HG02678 (cell line): ENCODE results near the gene GTF2IRD2.
A peak's percentile ranks its signal among the peaks of the same experiment; 100 is the strongest.
"Not testable (repeated sequence)": the region's sequence is repeated elsewhere in the genome, so short reads cannot be mapped to it uniquely, and the experiment has no call there.

Experiments
- ATAC-seq: cut with Tn5 transposase; IDR thresholded peaks from one replicate; pipeline ENCODE4 v1.9.1; 2021; ENCODE audit warnings: mild to moderate bottlenecking, moderate library complexity; ENCODE audit not compliant: unreplicated experiment

GTF2IRD2 gene

GRCh38 chr7:74850833-74851721, at the start of gene GTF2IRD2:
Gene GTF2IRD2, minus strand, starts transcription at chr7:74851605. Its CDS starts 15,227 bp downstream, at chr7:74836378.
- ATAC-seq: peak; percentile 84

GRCh38 chr7:74890158-74891123, 39.0 kb upstream of the GTF2IRD2 start:
- ATAC-seq: peak; percentile 66

- peak; percentile 14 for ATAC-seq
These were observed 38.2 kb upstream of the GTF2IRD2 start for GRCh38 chr7:74889518-74890129.

- not testable (repeated sequence) for ATAC-seq
These were observed 33.9 kb upstream of the GTF2IRD2 start for GRCh38 chr7:74885295-74885694.

- not testable (repeated sequence) for ATAC-seq
These were observed 30.7 kb upstream of the GTF2IRD2 start for GRCh38 chr7:74882110-74882509.

DNA sequence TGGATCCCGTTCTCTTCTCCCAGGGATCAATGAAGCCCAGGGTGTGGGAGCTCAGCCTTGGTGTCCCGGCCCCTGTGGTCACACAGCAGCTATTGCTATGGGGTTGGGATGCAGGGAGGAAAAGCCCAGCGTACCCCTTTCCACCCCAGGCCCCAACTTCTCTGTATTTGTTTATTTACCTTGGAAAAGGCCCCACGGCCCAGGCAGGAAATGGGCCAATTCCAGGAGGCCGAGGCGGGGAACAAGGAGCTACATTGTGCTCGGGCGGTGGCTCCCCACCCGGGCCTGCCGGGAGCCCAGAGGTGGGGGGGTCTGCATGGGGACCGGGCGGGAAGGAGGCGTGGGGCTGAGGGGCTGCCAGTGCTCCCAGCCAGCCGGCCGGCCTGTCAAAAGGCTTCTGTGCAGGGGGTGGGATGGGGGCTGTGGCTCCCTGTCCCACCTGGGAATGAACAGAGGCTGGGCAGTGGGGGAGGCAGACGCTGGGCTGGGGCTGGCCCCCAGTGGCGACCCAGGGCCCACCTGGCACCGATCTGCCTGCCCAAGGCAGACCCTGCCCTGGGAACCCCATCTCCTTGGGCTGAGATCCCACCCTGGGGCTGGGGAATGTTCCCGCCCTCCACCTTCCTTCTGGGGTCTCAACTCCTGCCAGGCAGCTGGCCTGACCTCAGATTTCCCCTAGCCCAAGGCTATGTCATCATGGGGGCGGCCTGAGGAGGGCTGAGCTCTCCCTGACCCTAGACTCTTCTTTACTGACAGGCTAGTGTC, 23.5 kb upstream of the GTF2IRD2 start:
- ATAC-seq: not testable (repeated sequence)

DNA sequence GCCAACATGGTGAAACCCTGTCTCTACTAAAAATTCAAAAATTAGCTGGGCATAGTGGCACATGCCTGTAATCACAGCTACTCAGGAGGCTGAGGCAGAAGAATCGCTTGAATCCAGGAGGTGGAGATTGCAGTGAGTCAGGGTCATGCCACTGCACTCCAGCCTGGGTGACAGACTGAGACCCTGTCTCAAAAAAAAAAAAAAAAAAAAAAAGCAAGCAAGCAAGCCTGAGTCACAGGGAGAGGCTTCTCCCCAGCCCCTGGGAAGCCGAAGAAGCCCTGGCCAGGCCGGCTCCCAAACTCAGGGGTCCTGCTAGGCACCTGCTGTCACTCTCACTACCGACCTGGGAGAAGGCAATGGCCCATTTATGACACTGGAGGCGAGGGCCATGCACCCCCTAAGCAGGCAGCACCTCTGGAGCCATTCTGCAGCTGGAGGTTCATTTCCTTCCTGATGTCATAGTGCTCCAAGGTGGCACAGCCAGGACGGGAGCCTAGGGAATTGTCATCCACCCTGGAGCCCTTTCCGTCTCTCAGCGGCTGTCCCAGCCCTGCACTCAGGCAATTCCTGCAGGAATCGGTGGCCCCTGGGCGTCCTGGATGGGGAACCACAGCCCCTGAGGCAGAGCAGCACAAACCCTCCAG, 22.8 kb upstream of the GTF2IRD2 start:
- ATAC-seq: not testable (repeated sequence)

- ATAC-seq: not testable (repeated sequence)
These were observed 21.1 kb upstream of the GTF2IRD2 start for GRCh38 chr7:74872542-74872941.

DNA sequence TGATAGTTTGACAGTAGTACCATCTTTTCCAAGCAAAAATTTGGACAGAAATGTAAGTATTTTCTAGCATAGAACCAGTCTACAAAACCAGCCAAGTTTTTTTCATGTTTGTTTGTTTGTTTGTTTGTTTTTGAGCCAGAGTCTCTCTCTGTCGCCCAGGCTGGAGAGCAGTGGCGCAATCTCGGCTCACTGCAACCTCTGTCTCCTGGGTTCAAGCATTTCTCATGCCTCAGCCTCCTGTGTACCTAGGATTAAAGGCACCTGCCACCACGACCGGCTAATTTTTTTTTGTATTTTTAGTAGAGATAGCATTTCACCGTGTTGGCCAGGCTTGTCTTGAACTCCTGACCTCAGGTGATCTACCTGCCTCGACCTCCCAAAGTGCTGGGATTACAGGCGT, 14.4 kb upstream of the GTF2IRD2 start:
- not testable (repeated sequence) for ATAC-seq

DNA sequence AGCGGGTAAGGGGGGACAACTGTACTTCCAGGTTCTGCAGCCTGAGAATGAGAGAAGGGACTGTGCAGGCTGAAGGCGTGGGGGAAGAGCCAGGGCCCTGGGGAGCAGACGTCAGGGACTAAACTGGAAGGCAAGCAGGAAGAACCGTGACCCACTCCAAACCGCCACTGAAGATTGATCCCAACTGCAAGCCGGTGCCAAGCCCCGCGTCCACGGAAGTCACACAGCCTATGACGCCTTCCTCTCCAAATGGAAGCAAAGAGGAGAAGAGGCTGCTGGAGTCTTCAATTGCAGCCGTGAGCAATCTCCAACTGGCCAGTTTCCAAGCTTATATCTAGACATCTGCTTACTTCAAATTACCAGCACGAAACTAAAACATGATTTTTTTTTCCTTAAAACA, 1.6 kb downstream of the GTF2IRD2 start:
- ATAC-seq: not testable (repeated sequence)

DNA sequence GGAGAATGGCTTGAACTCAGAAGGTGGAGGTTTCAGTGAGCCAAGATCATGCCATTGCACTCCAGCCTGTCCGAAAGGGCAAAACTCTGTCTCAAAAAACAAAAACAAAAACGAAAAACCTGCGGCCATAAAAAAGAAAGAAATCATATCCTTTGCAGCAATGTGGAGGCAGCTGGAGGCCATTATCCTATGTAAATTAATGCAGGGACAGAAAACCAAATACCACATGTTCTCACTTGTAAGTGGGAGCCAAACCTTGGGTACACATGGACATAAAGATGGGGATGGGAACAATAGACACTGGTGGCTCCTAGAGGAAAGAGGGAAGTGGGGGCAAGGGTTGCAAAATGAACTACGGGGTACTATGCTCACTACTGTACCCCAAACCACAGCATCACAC, 21.0 kb downstream of the GTF2IRD2 start:
- not testable (repeated sequence) for ATAC-seq

DNA sequence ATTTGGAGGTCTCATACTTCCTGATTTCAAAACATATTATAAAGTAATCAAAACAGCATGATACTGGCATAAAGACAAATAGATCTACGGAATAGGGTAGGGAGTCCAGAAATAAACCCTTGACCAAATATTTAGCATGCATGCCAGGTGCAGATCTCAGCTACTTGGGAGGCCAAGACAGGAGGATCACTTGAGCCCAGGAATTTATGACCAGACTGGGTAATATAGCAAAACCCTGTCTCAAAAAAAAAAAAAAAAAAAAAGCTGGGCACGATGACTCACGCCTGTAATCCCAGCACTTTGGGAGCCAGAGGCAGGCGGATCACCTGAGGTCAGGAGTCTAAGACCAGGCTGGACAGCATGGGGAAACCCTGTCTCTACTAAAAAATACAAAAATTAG, 21.4 kb downstream of the GTF2IRD2 start:
- not testable (repeated sequence) for ATAC-seq

DNA sequence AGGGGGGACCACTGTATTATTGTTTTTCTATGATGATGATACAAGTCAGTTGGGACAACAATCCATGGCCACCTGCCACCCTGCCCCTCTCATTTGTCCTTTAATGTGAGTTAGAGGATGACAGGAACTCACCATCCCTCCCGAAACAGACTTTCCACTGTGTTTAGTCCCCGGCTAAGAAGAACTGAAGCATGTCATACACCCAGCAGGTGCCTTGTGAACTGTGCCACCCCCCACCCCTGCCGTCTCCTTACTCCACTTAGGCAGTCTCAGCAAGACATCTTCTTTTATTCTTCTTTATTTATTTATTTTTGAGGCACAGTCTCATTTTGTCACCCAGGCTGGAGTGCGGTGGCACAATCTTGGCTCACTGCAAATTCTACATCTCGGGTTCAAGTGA, 30.1 kb downstream of the GTF2IRD2 start:
- ATAC-seq: not testable (repeated sequence)

DNA sequence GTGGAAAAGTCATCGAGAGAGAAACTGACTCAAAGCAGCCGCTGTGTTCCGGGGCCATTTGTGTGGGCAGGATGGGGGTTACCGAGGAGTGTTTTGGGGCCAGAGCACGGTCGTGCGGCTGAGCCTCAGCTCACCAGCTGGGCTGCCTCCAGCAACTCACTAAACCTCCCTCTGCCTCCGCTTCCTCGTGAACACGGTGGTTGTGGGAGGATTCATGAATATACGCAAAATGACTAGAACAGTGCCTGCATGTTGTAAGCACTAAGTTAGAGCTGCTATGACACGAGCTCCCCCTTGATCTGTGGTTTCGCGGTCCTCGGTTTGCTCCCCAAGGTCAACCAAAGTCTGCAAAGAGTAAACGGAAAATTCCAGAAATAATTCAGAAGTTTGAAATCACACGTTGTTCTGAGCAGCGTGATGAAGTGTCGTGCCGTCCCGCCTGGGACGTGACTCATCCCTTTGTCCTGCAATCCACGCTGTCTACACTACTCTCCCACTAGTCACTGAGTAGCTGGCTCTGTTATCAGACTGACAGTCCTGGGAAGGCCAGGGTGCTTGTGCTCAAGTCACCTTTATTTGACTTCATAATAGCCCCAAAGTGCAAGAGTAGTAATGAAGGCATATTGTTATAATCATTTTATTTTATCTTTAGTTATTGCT, 31.1 kb downstream of the GTF2IRD2 start:
- ATAC-seq: peak; percentile 92

GRCh38 chr7:74815882-74816281, 35.5 kb downstream of the GTF2IRD2 start:
- ATAC-seq: not testable (repeated sequence)

DNA sequence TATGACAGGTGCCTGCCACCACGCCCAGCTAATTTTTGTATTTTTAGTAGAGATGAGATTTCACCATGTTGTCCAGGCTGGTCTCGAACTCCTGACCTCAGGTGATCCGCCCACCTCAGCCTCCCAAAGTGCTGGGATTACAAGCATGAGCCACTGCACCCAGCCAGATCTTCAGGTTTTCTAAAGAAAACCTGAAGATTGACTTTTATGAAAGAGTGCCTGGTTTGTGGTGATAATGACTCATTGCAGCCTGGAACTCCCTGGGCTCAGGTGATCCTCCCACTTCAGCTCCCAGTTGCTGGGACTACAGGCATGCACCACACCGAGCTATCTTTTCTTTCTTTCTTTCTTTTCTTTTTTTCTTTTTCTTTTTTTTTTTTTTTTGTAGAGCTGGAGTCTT, 52.8 kb downstream of the GTF2IRD2 start:
- not testable (repeated sequence) for ATAC-seq

DNA sequence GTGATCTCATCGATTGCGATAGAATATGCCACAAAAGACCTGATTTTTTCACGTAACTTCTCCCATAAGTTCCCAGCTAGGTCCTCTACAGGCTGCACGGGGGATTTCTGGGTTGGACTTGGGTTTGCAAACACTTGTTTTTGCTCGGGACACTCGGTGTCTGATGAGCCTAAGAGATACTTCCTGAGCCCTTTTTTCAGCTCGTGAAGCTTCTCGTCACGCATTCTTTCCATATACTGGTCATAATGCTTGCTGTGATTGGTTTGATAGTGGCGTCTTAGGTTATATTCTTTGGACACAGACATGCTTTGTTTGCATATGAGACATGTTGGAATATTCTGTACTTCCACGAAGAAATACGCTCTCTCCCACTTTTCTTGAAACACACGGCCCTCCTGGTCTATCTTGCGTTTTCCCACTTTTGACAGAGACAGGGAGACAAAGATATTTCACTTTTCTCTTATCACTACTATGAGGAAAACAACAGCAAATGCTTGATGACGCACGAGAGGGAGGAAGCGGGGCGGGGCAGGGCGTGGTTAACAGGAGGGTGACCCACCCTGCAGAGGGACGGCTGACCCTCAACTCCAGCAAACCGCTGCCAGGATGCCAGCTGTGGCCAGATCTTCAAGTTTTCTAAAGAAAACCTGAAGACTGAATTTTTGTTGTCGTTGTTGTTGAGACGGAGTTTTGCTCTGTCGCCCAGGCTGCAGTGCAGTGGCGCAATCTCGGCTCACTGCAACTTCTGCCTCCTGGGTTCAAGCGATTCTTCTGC, 53.4 kb downstream of the GTF2IRD2 start:
- not testable (repeated sequence) for ATAC-seq

GRCh38 chr7:74789200-74789736, 62.1 kb downstream of the GTF2IRD2 start:
- ATAC-seq: not testable (repeated sequence)
